H1 (cell line): ENCODE results near the gene GRIK1. TPM values are rescaled to one million over a fixed set of nuclear protein-coding genes. Genes with fewer than 3 reads are reported as not detected.

ENCODE experiments used
- CTCF ChIA-PET: fragments of 300-600 bp; sonication (Branson Sonifier 250); formaldehyde crosslinking; loops from one replicate; lab custom pipeline; 2021; ENCODE audit not compliant: partially characterized antibody; lab: Charles Lee
- POLR2A ChIA-PET: fragments of 300-600 bp; sonication (Branson Sonifier 250); formaldehyde crosslinking; loops from one replicate; lab custom pipeline; 2021; ENCODE audit warnings: inconsistent platforms; ENCODE audit not compliant: partially characterized antibody; lab: Charles Lee
- DNase-seq, 2 experiments: peaks; one replicate each; pipeline versions ENCODE4 v3.0.0 to v3.0.0-alpha.2; 2010 to 2022; ENCODE audit warnings: low spot score in 2 of 2, low read depth in 1 of 2, mixed read lengths in 1 of 2
- FAIRE-seq: peaks from 2 replicates; lab custom pipeline; 2011; peaks lifted over from hg19 to GRCh38; lab: Jason Lieb, UNC
- H2AFZ ChIP-seq: 2 replicates; pipeline ENCODE4 v1.8.1; 2012; ENCODE audit warnings: low read length, inconsistent platforms
- H2AK5ac ChIP-seq: 2 replicates; pipeline ENCODE4 v1.6.1; 2013; ENCODE audit warnings: low read depth, low read length
- H2BK120ac ChIP-seq: replicated peaks from 2 replicates; pipeline ENCODE3; 2013; ENCODE audit warnings: low read depth, low read length, inconsistent platforms
- H2BK12ac ChIP-seq: 2 replicates; pipeline ENCODE4 v1.6.1; 2013; ENCODE audit warnings: low read depth, low read length
- H2BK15ac ChIP-seq: 2 replicates; pipeline ENCODE4 v1.6.1; 2013; ENCODE audit warnings: low read length
- H2BK20ac ChIP-seq: 2 replicates; pipeline ENCODE4 v1.6.1; 2013; ENCODE audit warnings: low read length
- H2BK5ac ChIP-seq: 2 replicates; pipeline ENCODE4 v1.6.1; 2013; ENCODE audit warnings: low read depth, low read length
- H3K14ac ChIP-seq: 2 replicates; pipeline ENCODE4 v1.6.1; 2013; ENCODE audit warnings: inconsistent platforms; ENCODE audit not compliant: insufficient read length
- H3K18ac ChIP-seq: 2 replicates; pipeline ENCODE4 v1.6.1; 2013; ENCODE audit warnings: low read length; ENCODE audit errors: extremely low read depth
- H3K23ac ChIP-seq: 2 replicates; pipeline ENCODE4 v1.6.1; 2013; ENCODE audit warnings: inconsistent platforms; ENCODE audit not compliant: insufficient read length
- H3K23me2 ChIP-seq: 2 replicates; pipeline ENCODE4 v1.6.1; 2013; ENCODE audit warnings: low read depth, low read length
- H3K27ac ChIP-seq: 2 replicates; pipeline ENCODE4 v1.6.1; 2011; ENCODE audit warnings: low read depth, low read length, inconsistent platforms
- H3K27me3 ChIP-seq, 4 experiments: replicated peaks in 1 of 4; 1 replicate in 1 of 4; 2 replicates in 3 of 4; pipeline versions ENCODE4 v1.6.1 to v1.8.1; 2011 to 2013; ENCODE audit warnings: low read length in 3 of 4, mild to moderate bottlenecking in 3 of 4, inconsistent platforms in 2 of 4, mixed read lengths in 2 of 4, moderate library complexity in 1 of 4; ENCODE audit not compliant: control insufficient read depth in 3 of 4, insufficient read depth in 3 of 4; ENCODE audit errors: extremely low read depth in 1 of 4
- H3K36me3 ChIP-seq, 4 experiments: 2 replicates each; pipeline versions ENCODE4 v1.6.1 to v1.8.1; 2011 to 2013; ENCODE audit warnings: mild to moderate bottlenecking in 4 of 4, low read length in 3 of 4, moderate library complexity in 2 of 4, control low read depth in 1 of 4, inconsistent platforms in 1 of 4; ENCODE audit not compliant: insufficient read depth in 4 of 4, control insufficient read depth in 2 of 4
- H3K4ac ChIP-seq: replicated peaks from 2 replicates; pipeline ENCODE3; 2013; ENCODE audit warnings: low read length, low read depth, mixed read lengths, inconsistent platforms; ENCODE audit not compliant: insufficient read length
- H3K4me1 ChIP-seq, 4 experiments: replicated peaks in 1 of 4; 1 replicate in 1 of 4; 2 replicates in 3 of 4; pipeline versions ENCODE4 v1.6.1 to v1.8.1; 2011 to 2013; ENCODE audit warnings: low read length in 3 of 4, inconsistent platforms in 2 of 4, mixed read lengths in 1 of 4; ENCODE audit not compliant: insufficient read depth in 4 of 4, control insufficient read depth in 3 of 4
- H3K4me2 ChIP-seq, 2 experiments: 2 replicates each; pipeline versions ENCODE4 v1.6.1 to v1.8.1; 2011 to 2013; ENCODE audit warnings: low read depth in 2 of 2, low read length in 2 of 2, control low read depth in 1 of 2, inconsistent platforms in 1 of 2, mild to moderate bottlenecking in 1 of 2; ENCODE audit not compliant: insufficient read depth in 1 of 2
- H3K4me3 ChIP-seq, 4 experiments: fragments of 200-600, 300-600 bp in 1 of 4; sonication (generic), shearing (Covaris generic), sonication (Bioruptor Twin) in 1 of 4; 2 replicates each; pipeline versions ENCODE4 v1.5.1 to v1.8.1; 2011 to 2016; ENCODE audit warnings: low read length in 4 of 4, low read depth in 3 of 4, control low read depth in 2 of 4, inconsistent platforms in 2 of 4, mild to moderate bottlenecking in 2 of 4, mixed read lengths in 1 of 4, moderate library complexity in 1 of 4; ENCODE audit not compliant: insufficient read depth in 2 of 4; ENCODE audit errors: extremely low read depth in 1 of 4
- H3K56ac ChIP-seq: replicated peaks from 2 replicates; pipeline ENCODE3; 2013; ENCODE audit warnings: low read depth, mild to moderate bottlenecking, mixed read lengths, low read length, inconsistent platforms; ENCODE audit not compliant: insufficient read length
- H3K79me1 ChIP-seq: 2 replicates; pipeline ENCODE4 v1.6.1; 2013; ENCODE audit warnings: low read depth, low read length, control low read depth
- H3K79me2 ChIP-seq, 2 experiments: 2 replicates each; pipeline versions ENCODE4 v1.6.1 to v1.8.1; 2012 to 2013; ENCODE audit warnings: low read length in 2 of 2, mild to moderate bottlenecking in 2 of 2, inconsistent platforms in 1 of 2; ENCODE audit not compliant: insufficient read depth in 2 of 2, control insufficient read depth in 1 of 2
- H3K9ac ChIP-seq, 4 experiments: replicated peaks in 1 of 4; 1 replicate in 1 of 4; 2 replicates in 3 of 4; pipeline versions ENCODE4 v1.6.1 to v1.8.1; 2011 to 2013; ENCODE audit warnings: low read depth in 3 of 4, low read length in 3 of 4, control low read depth in 2 of 4, mild to moderate bottlenecking in 2 of 4, moderate library complexity in 2 of 4, inconsistent platforms in 1 of 4; ENCODE audit errors: extremely low read depth in 1 of 4
- H3K9me3 ChIP-seq, 2 experiments: 2 replicates each; pipeline versions ENCODE4 v1.6.1 to v1.8.1; 2012 to 2013; ENCODE audit warnings: mild to moderate bottlenecking in 2 of 2, moderate library complexity in 2 of 2, control low read depth in 1 of 2, inconsistent platforms in 1 of 2, low read depth in 1 of 2, low read length in 1 of 2, mixed read lengths in 1 of 2; ENCODE audit not compliant: insufficient read depth in 2 of 2
- H4K20me1 ChIP-seq, 2 experiments: replicated peaks in 1 of 2; 2 replicates each; pipeline versions ENCODE3 to v1.8.1; 2011 to 2013; ENCODE audit warnings: inconsistent platforms in 2 of 2, low read length in 2 of 2, mild to moderate bottlenecking in 1 of 2; ENCODE audit not compliant: insufficient read depth in 2 of 2, control insufficient read depth in 1 of 2
- H4K5ac ChIP-seq: 2 replicates; pipeline ENCODE4 v1.6.1; 2013; ENCODE audit warnings: low read length, low read depth, mixed read lengths, inconsistent platforms; ENCODE audit not compliant: insufficient read length
- H4K8ac ChIP-seq: 2 replicates; pipeline ENCODE4 v1.8.0; 2013; ENCODE audit warnings: mild to moderate bottlenecking, moderate library complexity, low read length, inconsistent platforms; ENCODE audit not compliant: insufficient read depth; ENCODE audit errors: extremely low read depth
- H4K91ac ChIP-seq: replicated peaks from 2 replicates; pipeline ENCODE3; 2013; ENCODE audit warnings: low read length, mixed read lengths, inconsistent platforms; ENCODE audit not compliant: insufficient read length
- ASH2L ChIP-seq: fragments of 200-600, 300-600 bp; sonication (generic); IDR thresholded peaks from one replicate; pipeline ENCODE4 v1.7.1; 2017; ENCODE audit warnings: low read length
- CTBP2 ChIP-seq: IDR thresholded peaks from 2 replicates; pipeline ENCODE4 v1.7.0; 2011; ENCODE audit warnings: borderline replicate concordance, mild to moderate bottlenecking, moderate library complexity, mixed read lengths, low read length; ENCODE audit not compliant: insufficient read depth, insufficient read length
- CTCF ChIP-seq, 3 experiments: IDR thresholded peaks; 1 replicate in 2 of 3; 2 replicates in 1 of 3; pipeline versions ENCODE4 v1.5.1 to v1.6.1; 2011; ENCODE audit warnings: low read length in 3 of 3, mild to moderate bottlenecking in 3 of 3, inconsistent platforms in 2 of 3, low read depth in 1 of 3, moderate library complexity in 1 of 3; ENCODE audit not compliant: insufficient read depth in 1 of 3; ENCODE audit errors: control extremely low read depth in 1 of 3
- EGR1 ChIP-seq: IDR thresholded peaks from 2 replicates; pipeline ENCODE4 v1.6.1; 2011; ENCODE audit warnings: low read depth, low read length, borderline replicate concordance
- GTF2F1 ChIP-seq: IDR thresholded peaks from 2 replicates; pipeline ENCODE4 v1.6.1; 2012; ENCODE audit warnings: low read depth, low read length, improper control_type of control experiment, borderline replicate concordance
- HDAC2 ChIP-seq, 2 experiments: fragments of 300-600 bp in 1 of 2; sonication (generic) in 1 of 2; IDR thresholded peaks; 2 replicates each; pipeline ENCODE4 v1.6.1; 2011 to 2012; ENCODE audit warnings: low read depth in 2 of 2, low read length in 2 of 2, mild to moderate bottlenecking in 2 of 2, moderate library complexity in 2 of 2, borderline replicate concordance in 1 of 2, inconsistent platforms in 1 of 2
- JUN ChIP-seq: IDR thresholded peaks from 2 replicates; pipeline ENCODE4 v1.6.1; 2011; ENCODE audit warnings: low read depth, mild to moderate bottlenecking, improper control_type of control experiment, low read length
- TAF7 ChIP-seq: optimal IDR thresholded peaks from 2 replicates; pipeline ENCODE3; 2011; ENCODE audit warnings: low read depth, mild to moderate bottlenecking, inconsistent platforms, low read length, moderate library complexity, borderline replicate concordance
- TCF12 ChIP-seq: IDR thresholded peaks from 2 replicates; pipeline ENCODE4 v1.6.1; 2011; ENCODE audit warnings: low read depth, mild to moderate bottlenecking, low read length
- WGBS, 2 experiments: shearing (Covaris generic) in 1 of 2; methylation state at CpG; one replicate each; pipeline versions ENCODE4 v1.1.6 to v1.1.7; 2013 to 2015; ENCODE audit warnings: low lambda C conversion rate in 2 of 2, mixed read lengths in 2 of 2, inconsistent platforms in 1 of 2, low coverage in 1 of 2, missing lambda C conversion rate in 1 of 2; ENCODE audit not compliant: insufficient replicate concordance in 2 of 2, insufficient coverage in 1 of 2, insufficient read length in 1 of 2; ENCODE audit errors: extremely low coverage in 1 of 2, missing lambda C conversion rate in 1 of 2; 5-methylcytosine and 5-hydroxymethylcytosine counted together
- polyA plus RNA-seq, 7 experiments: library from polyadenylated mRNA; depleted of rRNA in 3 of 7; stranded (reverse) in 5 of 7; unstranded in 2 of 7; fragments of >200 nt in 5 of 7; fragments of 200-250 nt in 2 of 7; gene quantifications; 1 replicate in 5 of 7; 2 replicates in 1 of 7; 4 replicates in 1 of 7; pipeline versions ENCODE4 v1.2.1 to v1.2.3, GENCODE V29; 2011 to 2013; ENCODE audit warnings: missing spikeins in 2 of 7, mixed read lengths in 2 of 7
- total RNA-seq: library from RNA; stranded (reverse); fragmentation: NEBNext Ultra II Directional; extraction: Animal tissue kit (Norgen Biotek cat#: 25700); gene quantifications from 2 replicates; pipeline ENCODE4 v1.2.1, GENCODE V29; 2021

Gene GRIK1
- total and polyA plus RNA-seq, 2 of the 8 experiments (the other 6 are each of a cell fraction or from before 2014, with no cell fraction given), result 0.11 to 0.32 TPM

DNA sequence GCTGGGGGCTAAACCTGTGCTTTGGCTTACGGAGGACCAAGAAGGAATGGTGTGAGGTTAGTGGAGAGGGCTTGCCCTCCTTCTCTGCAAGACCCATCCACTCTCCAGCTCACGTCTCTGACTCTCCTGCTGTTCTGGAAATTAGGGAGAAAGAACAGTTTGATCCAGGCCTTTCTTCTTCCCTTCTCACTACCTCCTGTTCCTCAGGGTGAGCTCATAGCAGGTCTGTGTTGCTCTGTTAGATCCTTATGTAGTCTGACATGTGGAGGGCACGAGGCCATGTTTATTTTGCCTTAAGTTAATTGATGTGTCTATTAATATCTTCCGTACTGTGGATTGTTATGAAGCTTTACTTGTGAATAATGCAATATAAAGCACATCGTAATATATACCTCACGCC lies 315.0 kb downstream of the GRIK1 start:
- TF ChIP-seq JUN (no peak), TAF7 (no peak), HDAC2 (IDR thresholded peaks at IDR 0.05; ENCODE audit: borderline replicate concordance in 1 of 2, low read depth in 2 of 2, low read length in 2 of 2) (no peak), CTCF (IDR thresholded peaks at IDR 0.05; ENCODE audit: control extremely low read depth in 1 of 3, insufficient read depth in 1 of 3, low read depth in 1 of 3, low read length in 3 of 3) (no peak), CTBP2 (no peak), EGR1 (no peak), ASH2L (no peak), GTF2F1 (no peak), TCF12 (no peak)
- TF ChIP-seq, all 59 proteins: peak for 0
- no peak for FAIRE-seq
- Histone ChIP-seq H3K18ac (no peak overlapping the region), H3K27ac (no peak overlapping the region), H2AK5ac (no peak overlapping the region), H4K20me1 (no peaks in the 10 kb centered on the region), H3K4me3 (no peak overlapping the region), H3K36me3 (no peaks in the 10 kb centered on the region), H3K56ac (no peak overlapping the region), H3K23ac (no peak overlapping the region), H2BK120ac (no peak overlapping the region), H3K9ac (no peak overlapping the region), H2AFZ (no peak overlapping the region), H3K14ac (no peak overlapping the region), H3K4me1 (no peaks in the 10 kb centered on the region), H4K5ac (no peak overlapping the region), H3K27me3 (no peaks in the 10 kb centered on the region), H2BK15ac (no peak overlapping the region), H3K4me2 (no peak overlapping the region), H4K8ac (no peak overlapping the region), H3K23me2 (no peaks in the 10 kb centered on the region; the same call in 1 of the 2 replicates), H2BK5ac (no peak overlapping the region), H4K91ac (no peak overlapping the region), H3K79me2 (no peaks in the 10 kb centered on the region), H3K79me1 (no peaks in the 10 kb centered on the region), H2BK20ac (no peak overlapping the region), H2BK12ac (no peak overlapping the region), H3K9me3 (no peaks in the 10 kb centered on the region), H3K4ac (no peak overlapping the region)
- no peak for DNase-seq
- ChIA-PET CTCF (interaction anchor here (1.1 kb wide), 1 partner anchor 9 kb away, joined by 3 read pairs; no protein-coding TSS in a partner anchor), POLR2A (no interaction called here)
- WGBS, 2 experiments, result 87% methylated on average over 6 of the region's 6 CpGs; no CpG with 5 or more reads in 1 of the 2 experiments
